ENCODE data around the gene ACVR2A. TPM values are rescaled to one million over a fixed set of nuclear protein-coding genes. Genes with fewer than 3 reads are reported as not detected.

ACVR2A gene
- 4.0 and 4.3 TPM in 2 replicates for total RNA-seq

GRCh38 chr2:147844697-147845410 lies at the start of gene ACVR2A:
Gene ACVR2A (plus strand): TSS chr2:147845029. CDS start chr2:147845153, 124 bp downstream.

Other genes with a start within 250 kb of the ACVR2A start
- 18.4 and 21.6 TPM in 2 replicates for gene ORC4, start 175.7 kb downstream of the ACVR2A start, total RNA-seq
- gene MBD5, start 176.1 kb downstream of the ACVR2A start, total RNA-seq, result 13.1 and 24.5 TPM in 2 replicates

All from aortic smooth muscle cell (primary cell).